ENCODE results near the gene AMER1.
"Not testable (repeated sequence)": the region's sequence is repeated elsewhere in the genome, so short reads cannot be mapped to it uniquely, and the experiment has no call there.

Gene AMER1

DNA sequence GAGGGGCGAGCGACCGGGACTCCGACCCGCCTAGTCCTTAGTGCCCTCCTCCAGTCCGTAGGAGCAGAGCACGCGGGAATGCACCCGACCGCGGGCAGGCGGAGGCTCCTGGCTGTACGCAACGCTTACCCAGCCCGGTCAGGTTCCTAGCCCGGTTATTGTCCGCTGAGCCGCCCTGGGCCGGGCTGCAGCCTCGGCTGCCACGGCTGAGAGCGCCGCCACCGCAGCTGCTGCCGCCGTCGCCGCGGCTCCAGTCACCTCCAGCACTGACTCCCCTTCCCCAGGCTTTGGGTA lies at the start of gene AMER1:
Gene AMER1, minus strand, starts transcription at position 268 of the 294 bp plus-strand sequence. CDS start 12,422 bp downstream, outside the sequence.
- FAIRE-seq = no peak

DNA sequence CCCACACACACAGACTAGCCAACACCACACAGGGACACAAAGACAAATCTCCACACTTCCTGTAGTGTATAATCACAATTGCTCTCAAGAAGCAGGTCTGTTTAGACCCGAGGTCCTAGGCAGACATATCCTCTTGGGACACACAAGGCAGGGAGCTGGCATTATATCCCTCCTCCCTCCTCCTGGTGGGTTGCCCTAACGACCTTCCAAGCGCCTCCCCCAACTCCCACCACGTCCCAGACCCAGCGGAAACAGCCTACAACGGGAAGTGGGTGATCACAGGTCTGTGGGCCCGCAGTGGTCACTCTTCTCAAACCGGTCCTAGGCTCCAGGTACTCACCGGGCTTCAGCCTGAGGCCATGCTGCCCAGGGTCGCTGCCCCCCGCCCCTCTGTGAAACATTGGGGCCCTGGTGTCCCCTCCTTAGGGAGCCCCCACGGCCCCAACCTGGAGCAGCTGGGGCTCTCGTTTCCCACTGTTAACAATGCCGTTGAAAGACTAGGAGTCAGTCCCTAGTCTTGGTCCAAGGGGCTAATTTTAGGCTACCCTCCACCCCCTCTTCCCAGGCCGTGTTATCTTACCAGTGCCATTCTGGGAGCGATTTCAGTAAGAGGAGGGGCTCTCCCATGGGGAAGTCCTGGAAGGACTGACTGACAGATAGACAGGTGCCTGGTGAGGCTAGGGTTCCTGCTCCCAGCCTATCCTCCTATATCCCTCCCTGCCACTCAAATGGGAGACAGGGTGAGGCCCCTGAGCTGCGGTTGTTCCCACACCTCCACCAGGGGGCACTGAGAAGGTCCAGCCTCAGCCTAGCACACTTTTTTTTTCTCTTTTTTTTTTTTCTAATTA lies 24.8 kb upstream of the AMER1 start, which contains the start of gene ASB12:
Gene ASB12, minus strand, starts transcription at position 485 of the 848 bp plus-strand sequence. CDS start 4,957 bp downstream, outside the sequence.
- FAIRE-seq = no peak

- no peak for FAIRE-seq
Observed at GRCh38 chrX:64229154-64229553, 23.6 kb upstream of the AMER1 start.

DNA sequence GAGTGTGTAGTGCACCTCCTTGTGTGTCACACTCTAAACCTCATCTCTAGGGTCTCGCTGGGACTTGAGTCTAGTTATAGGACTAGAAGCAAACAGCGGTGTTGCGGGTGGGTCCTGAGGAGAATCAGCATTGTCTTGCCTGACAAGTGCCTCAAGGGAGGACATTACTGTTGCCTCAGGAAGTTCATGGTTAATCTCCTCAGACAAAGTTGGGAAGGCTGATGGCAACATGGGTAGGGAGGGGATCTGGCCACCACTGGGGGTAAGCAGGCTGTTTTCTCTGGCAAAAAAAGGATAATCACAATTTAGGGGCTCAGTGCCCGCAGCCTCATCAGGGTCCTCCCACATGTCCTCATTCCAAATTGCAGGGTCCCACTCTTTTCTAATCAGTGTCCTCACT lies 12.5 kb upstream of the AMER1 start:
- FAIRE-seq = no peak

DNA sequence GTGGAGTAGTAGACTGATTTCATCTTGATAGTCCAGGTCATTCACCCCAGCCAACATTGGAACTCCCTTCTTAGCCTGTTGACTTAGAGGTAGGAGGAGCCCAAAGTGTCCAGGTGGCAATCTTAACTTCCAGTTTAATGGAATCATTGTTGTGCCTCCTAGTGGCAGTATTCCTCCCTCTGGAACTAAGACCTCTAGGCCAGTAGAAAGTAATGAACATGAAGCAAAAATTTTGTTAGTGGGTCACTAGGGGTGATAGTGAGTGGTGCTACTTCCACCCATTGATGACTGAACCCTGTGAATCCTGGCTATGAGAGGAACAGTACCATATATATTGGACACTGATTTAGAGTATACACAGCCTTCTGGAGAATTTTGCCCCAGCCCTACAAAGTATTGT lies 8.5 kb upstream of the AMER1 start:
- FAIRE-seq = not testable (repeated sequence)

GRCh38 chrX:64206556-64207162 lies 1.2 kb upstream of the AMER1 start:
- FAIRE-seq = no peak

GRCh38 chrX:64205735-64206501 lies 410 bp upstream of the AMER1 start:
- FAIRE-seq = peak; percentile 97

GRCh38 chrX:64204701-64205440 lies 637 bp downstream of the AMER1 start:
- no peak for FAIRE-seq

DNA sequence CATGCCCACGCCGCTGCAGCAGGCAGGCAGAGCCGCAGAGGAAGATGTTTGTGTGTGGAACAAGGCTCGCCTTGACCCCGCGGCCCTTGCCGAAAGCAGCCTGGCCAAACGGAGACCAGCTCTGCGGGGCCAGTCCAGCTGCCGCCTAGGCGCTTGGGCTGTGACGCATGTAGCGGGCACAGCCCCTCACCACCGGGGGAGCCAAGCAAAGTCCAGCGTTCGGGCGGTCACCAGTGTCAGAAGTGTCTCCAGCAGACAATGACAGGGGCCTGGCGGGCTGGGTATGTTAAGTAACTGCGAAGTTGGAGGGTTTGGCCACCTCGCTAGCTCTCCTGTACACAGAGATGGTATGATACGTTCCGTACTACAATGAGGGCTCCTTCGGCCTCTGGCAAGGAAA lies 1.3 kb downstream of the AMER1 start:
- no peak for FAIRE-seq

GRCh38 chrX:64202808-64203325 lies 2.6 kb downstream of the AMER1 start:
- no peak for FAIRE-seq

- FAIRE-seq = no peak
Observed at GRCh38 chrX:64198036-64198435, 7.5 kb downstream of the AMER1 start.

DNA sequence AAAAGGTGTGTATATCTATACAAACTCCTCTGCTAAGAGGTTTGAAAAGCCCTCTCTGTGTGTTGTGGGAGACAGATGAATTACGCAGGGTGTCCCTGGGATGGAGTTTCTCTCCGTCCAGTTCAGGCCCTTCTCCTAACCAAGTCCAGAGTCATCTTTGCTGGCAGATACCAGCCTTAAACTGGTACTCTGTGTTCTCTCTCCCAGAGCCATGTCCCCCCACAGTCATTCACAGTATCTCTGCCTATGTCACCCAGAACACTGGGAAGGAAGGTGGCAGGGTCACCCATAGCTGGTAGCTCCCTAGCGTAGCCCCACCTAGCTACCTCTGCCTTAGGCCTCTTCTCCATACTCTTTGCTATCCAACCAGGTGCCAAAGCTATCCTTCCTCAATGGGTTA lies 8.9 kb downstream of the AMER1 start:
- no peak for FAIRE-seq

- no peak for FAIRE-seq
Observed at GRCh38 chrX:64195862-64196261, 9.6 kb downstream of the AMER1 start.

- FAIRE-seq = no peak
Observed at GRCh38 chrX:64192673-64193072, 12.8 kb downstream of the AMER1 start.

DNA sequence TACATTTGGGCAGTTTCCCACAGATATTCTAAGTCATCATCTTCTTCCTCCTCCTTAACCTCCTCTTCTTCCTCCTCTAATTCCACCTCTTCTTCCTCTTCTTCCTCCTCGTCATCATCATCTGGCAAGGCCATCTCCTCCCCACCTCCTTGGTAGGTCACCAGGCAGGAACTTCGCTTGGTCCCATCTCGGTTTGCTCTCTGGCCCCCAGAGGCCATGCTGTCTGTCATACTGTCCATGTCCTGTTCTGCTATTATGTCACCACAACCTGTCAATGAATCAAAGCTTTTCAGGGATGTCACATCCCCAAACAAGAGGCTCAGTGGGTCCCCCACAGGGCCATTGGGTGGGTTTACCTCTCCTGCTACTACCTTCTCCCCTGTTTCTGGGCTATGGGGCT lies 13.5 kb downstream of the AMER1 start:
- no peak for FAIRE-seq

- no peak for FAIRE-seq
Observed at GRCh38 chrX:64191281-64192010, 14.1 kb downstream of the AMER1 start.

DNA sequence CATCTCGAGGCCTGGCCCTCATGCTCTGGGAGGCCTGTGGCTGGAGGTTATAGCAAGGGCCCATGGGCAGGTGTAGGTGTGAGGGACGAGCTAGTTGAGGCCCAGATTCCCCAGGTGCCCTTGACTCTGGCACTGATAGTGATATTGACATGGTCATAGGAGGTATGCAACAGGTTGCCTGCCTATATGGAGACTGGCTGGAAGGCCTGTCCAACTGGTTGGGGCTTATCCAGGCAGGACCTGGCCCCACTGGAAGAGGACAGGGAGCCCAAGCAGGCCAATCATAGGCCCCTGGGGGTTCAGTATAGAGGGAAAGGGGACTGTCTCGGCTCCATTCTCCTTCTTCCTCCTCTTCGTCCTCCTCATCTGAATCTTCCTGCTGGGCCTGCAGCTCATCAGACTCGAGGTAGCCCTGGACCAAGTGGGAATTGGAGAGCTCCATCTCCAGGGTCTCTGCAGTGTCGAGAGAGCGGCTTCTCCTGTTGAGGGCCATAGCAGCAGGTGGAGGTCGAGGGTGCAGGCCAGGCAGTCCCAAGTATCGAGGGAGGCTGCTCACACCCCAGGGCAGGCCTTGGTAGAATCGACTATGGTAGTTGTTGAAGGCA lies 15.3 kb downstream of the AMER1 start:
- no peak for FAIRE-seq

- FAIRE-seq = no peak
Observed at GRCh38 chrX:64188901-64189300, 16.6 kb downstream of the AMER1 start.

DNA sequence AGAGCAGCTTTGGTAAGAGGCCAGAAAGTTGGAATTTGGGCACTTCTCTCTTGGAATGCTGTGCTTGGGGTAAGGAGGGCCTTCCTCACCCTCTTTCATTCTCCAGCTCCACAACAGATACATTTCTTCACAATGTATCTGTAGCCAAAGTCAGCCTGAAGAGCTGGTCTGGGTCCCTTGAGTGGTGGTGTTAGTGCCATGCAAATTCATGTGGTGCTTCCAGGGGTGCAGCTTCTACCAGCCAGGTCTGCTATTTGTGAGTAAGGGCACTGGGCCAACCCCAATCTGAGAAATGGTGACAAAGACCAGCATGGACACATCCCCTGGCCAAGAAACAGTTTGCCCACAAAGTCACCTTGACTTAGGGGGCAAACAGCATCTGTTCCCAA lies 17.8 kb downstream of the AMER1 start:
- FAIRE-seq = no peak

DNA sequence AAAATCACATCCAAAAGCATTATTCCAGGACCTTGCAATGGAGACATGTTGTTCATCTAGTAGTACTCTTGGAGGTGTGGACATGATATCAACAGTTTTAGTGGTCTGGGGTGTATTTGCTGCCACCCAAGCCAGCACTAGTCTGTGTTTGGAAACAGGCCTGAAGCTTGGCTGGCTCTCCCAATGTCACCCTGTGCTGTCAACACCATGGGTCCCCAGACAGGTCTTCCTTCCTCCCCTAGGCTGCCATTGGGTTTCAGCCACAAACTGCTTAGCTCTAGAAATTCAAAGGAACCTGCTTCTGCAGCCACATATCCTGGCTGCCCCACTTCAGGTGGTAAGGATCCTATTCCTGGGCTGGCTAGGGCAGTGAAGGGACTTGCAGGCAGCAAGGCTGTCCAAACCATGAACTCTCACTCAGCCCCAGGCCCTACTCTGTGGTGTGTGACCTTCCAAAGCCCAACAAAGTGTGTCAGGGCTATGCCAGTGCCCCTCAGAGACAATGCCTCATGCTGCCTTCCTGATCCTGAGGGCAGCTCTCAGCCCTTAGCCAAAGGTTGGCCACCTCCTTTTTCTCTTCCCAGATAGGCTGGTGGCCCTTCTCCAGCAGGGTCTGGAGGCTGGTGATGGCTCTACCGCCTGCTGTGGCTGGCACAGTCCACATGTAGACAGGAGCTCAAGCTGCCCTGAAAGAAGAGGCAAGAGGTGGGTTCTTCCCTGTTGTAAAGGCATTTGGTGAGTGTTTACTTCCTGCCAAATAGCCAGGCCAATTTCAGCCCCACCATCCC lies 18.3 kb downstream of the AMER1 start:
- no peak for FAIRE-seq

DNA sequence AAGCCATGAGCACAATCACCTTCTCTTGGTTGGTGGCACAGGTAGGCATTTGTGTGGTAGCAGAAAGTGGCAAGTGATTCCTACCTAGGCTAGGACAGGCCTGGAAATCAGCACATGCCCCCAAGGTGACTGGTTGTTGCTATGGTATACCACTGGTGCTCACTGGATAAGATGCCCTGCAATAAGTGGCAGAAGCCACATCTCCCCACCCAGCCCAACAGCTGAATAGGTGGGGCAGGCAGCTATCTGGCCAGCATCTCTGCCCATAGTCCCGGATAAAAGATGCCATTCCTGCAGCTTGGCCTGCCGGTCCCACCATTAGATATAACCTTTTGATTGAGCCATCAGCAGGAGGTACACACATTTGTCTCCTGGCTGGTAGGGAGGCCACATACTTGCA lies 21.1 kb downstream of the AMER1 start:
- FAIRE-seq = no peak

Measured in A204.1 (cell line).